ENCODE results near the gene SHMT2.

SHMT2 gene

GRCh38 chr12:57215065-57215464 is 14.4 kb upstream of the SHMT2 start:
- DNase-seq = no peak

- DNase-seq = no peak
Measured at GRCh38 chr12:57215668-57216013, 13.9 kb upstream of the SHMT2 start.

GRCh38 chr12:57216014-57216911 is 13.2 kb upstream of the SHMT2 start, which contains the start of gene NXPH4:
TSS of gene NXPH4 (plus strand) at chr12:57216794. CDS start at chr12:57216970, 176 bp downstream.
- DNase-seq = no peak

- no peak for DNase-seq
Measured at GRCh38 chr12:57216921-57217879, 12.3 kb upstream of the SHMT2 start.

- DNase-seq = no peak
Measured at GRCh38 chr12:57218030-57218853, 11.3 kb upstream of the SHMT2 start.

- DNase-seq = no peak
Measured at GRCh38 chr12:57219205-57219992, 10.1 kb upstream of the SHMT2 start.

- DNase-seq = no peak
Measured at GRCh38 chr12:57219993-57220754, 9.3 kb upstream of the SHMT2 start.

- no peak for DNase-seq
Measured at GRCh38 chr12:57220770-57221168, 8.7 kb upstream of the SHMT2 start.

GRCh38 chr12:57221169-57221917 is 8.2 kb upstream of the SHMT2 start:
- no peak for DNase-seq

GRCh38 chr12:57222286-57223190 is 7.0 kb upstream of the SHMT2 start:
- DNase-seq = no peak

GRCh38 chr12:57223191-57224165 is 6.0 kb upstream of the SHMT2 start:
- DNase-seq = no peak

- no peak for DNase-seq
Measured at GRCh38 chr12:57224278-57224972, 5.1 kb upstream of the SHMT2 start.

- no peak for DNase-seq
Measured at GRCh38 chr12:57224973-57225679, 4.4 kb upstream of the SHMT2 start.

- no peak for DNase-seq
Measured at GRCh38 chr12:57225680-57226210, 3.8 kb upstream of the SHMT2 start.

- DNase-seq = no peak
Measured at GRCh38 chr12:57226588-57227314, 2.8 kb upstream of the SHMT2 start.

Data from midbrain (tissue), 1 donor.